Measurements from ENCODE around the gene LRRC36. TPM values are rescaled to one million over a fixed set of nuclear protein-coding genes. Genes with fewer than 3 reads are reported as not detected.

The LRRC36 gene
- total and polyA plus RNA-seq, 4 donors: 2.1 to 103 (median 16.6) TPM

GRCh38 chr16:67294171-67294757 is 32.4 kb upstream of the LRRC36 start:
- 90 to 96% methylated on average over 4 of the region's 4 CpGs for WGBS, 2 donors
- peaks cover 0 to 8% (median 2%) of the 10 kb centered on the region in 5 donors for H3K4me1 ChIP-seq (ENCODE audit: control insufficient read depth in 5 of 5, insufficient read depth in 5 of 5, low read length in 5 of 5)
- no peak overlapping the region for H3K27ac ChIP-seq (ENCODE audit: low read depth in 1 of 2, low read length in 1 of 2)
- no peaks in the 10 kb centered on the region for H3K36me3 ChIP-seq (ENCODE audit: control insufficient read depth in 4 of 4, insufficient read depth in 4 of 4, low read length in 4 of 4)
- no peaks in the 10 kb centered on the region for H3K9me3 ChIP-seq (ENCODE audit: control insufficient read depth in 4 of 4, insufficient read depth in 3 of 4, low read length in 3 of 4)
- TF ChIP-seq CTCF (IDR thresholded peaks at IDR 0.05; ENCODE audit: control extremely low read depth, extremely low read depth): no peak
- no peak for ATAC-seq (ENCODE audit: insufficient read depth, low FRiP score)
- no peak overlapping the region for H3K9ac ChIP-seq (ENCODE audit: insufficient read depth in 1 of 2, low read length in 2 of 2)
- H3K27me3 ChIP-seq (ENCODE audit: control insufficient read depth in 3 of 3, insufficient read depth in 3 of 3, low read length in 2 of 3): no peaks in the 10 kb centered on the region
- H3K4me3 ChIP-seq: no peak overlapping the region
- no peak for DNase-seq

GRCh38 chr16:67294938-67295361 is 31.7 kb upstream of the LRRC36 start:
- no peaks in the 10 kb centered on the region for H3K9me3 ChIP-seq (ENCODE audit: control insufficient read depth in 4 of 4, insufficient read depth in 3 of 4, low read length in 3 of 4)
- TF ChIP-seq CTCF (IDR thresholded peaks at IDR 0.05; ENCODE audit: control extremely low read depth, extremely low read depth): no peak
- 67 to 78% methylated on average over 7 of the region's 7 CpGs for WGBS, 2 donors
- no peak for ATAC-seq (ENCODE audit: insufficient read depth, low FRiP score)
- H3K27ac ChIP-seq (ENCODE audit: low read depth in 1 of 2, low read length in 1 of 2): no peak overlapping the region
- H3K4me3 ChIP-seq: no peak overlapping the region
- peak in 2 of 3 donors; percentile 30 to 35 for DNase-seq
- H3K27me3 ChIP-seq (ENCODE audit: control insufficient read depth in 3 of 3, insufficient read depth in 3 of 3, low read length in 2 of 3): no peaks in the 10 kb centered on the region
- H3K36me3 ChIP-seq (ENCODE audit: control insufficient read depth in 4 of 4, insufficient read depth in 4 of 4, low read length in 4 of 4): no peaks in the 10 kb centered on the region
- H3K9ac ChIP-seq (ENCODE audit: insufficient read depth in 1 of 2, low read length in 2 of 2): no peak overlapping the region
- peaks cover 0 to 8% (median 2%) of the 10 kb centered on the region in 5 donors for H3K4me1 ChIP-seq (ENCODE audit: control insufficient read depth in 5 of 5, insufficient read depth in 5 of 5, low read length in 5 of 5)

- no peak for TF ChIP-seq CTCF (IDR thresholded peaks at IDR 0.05; ENCODE audit: control extremely low read depth, extremely low read depth)
- Histone ChIP-seq H3K27me3 (ENCODE audit: control insufficient read depth in 3 of 3, insufficient read depth in 3 of 3, low read length in 2 of 3) (no peaks in the 10 kb centered on the region), H3K4me1 (ENCODE audit: control insufficient read depth in 5 of 5, insufficient read depth in 5 of 5, low read length in 5 of 5) (peaks cover 0 to 10% (median 2%) of the 10 kb centered on the region in 5 donors), H3K36me3 (ENCODE audit: control insufficient read depth in 4 of 4, insufficient read depth in 4 of 4, low read length in 4 of 4) (no peaks in the 10 kb centered on the region), H3K9ac (ENCODE audit: insufficient read depth in 1 of 2, low read length in 2 of 2) (no peak overlapping the region), H3K4me3 (no peak overlapping the region), H3K9me3 (ENCODE audit: control insufficient read depth in 4 of 4, insufficient read depth in 3 of 4, low read length in 3 of 4) (no peaks in the 10 kb centered on the region), H3K27ac (ENCODE audit: low read depth in 1 of 2, low read length in 1 of 2) (no peak overlapping the region)
- no peak for ATAC-seq (ENCODE audit: insufficient read depth, low FRiP score)
- DNase-seq: no peak
- WGBS, 2 donors: 58 to 71% methylated on average over 3 of the region's 3 CpGs
Observed at GRCh38 chr16:67296420-67296819, 30.2 kb upstream of the LRRC36 start.

DNA sequence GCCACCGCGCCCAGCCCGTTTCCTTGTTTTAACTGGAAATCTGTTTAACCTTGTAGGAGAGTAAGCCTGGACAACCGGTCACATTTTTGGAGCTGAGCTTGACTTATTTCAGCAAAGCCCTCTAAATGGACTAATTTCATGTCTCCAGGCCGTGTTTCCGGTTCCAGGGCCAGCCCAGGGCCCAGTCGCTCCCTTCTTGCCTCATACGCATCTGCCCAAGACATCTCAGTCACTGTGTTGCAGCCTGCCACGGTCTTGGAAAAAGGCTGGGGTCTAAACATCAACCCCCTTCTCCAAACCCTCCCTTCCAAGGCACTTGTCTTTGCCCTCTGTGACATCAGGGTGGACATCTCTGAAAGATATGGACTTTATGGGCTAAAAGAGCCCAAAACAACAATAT is 28.3 kb upstream of the LRRC36 start:
- no peak overlapping the region for H3K27ac ChIP-seq (ENCODE audit: low read depth in 1 of 2, low read length in 1 of 2)
- no peak for TF ChIP-seq CTCF (IDR thresholded peaks at IDR 0.05; ENCODE audit: control extremely low read depth, extremely low read depth)
- no peaks in the 10 kb centered on the region for H3K27me3 ChIP-seq (ENCODE audit: control insufficient read depth in 3 of 3, insufficient read depth in 3 of 3, low read length in 2 of 3)
- no peaks in the 10 kb centered on the region for H3K36me3 ChIP-seq (ENCODE audit: control insufficient read depth in 4 of 4, insufficient read depth in 4 of 4, low read length in 4 of 4)
- ATAC-seq (ENCODE audit: insufficient read depth, low FRiP score): no peak
- H3K9me3 ChIP-seq (ENCODE audit: control insufficient read depth in 4 of 4, insufficient read depth in 3 of 4, low read length in 3 of 4): no peaks in the 10 kb centered on the region
- DNase-seq: no peak
- no peak overlapping the region for H3K4me3 ChIP-seq
- 96 to 98% methylated on average over 9 of the region's 9 CpGs for WGBS, 2 donors
- H3K4me1 ChIP-seq (ENCODE audit: control insufficient read depth in 5 of 5, insufficient read depth in 5 of 5, low read length in 5 of 5): peaks cover 0 to 13% (median 3%) of the 10 kb centered on the region in 5 donors
- no peak overlapping the region for H3K9ac ChIP-seq (ENCODE audit: insufficient read depth in 1 of 2, low read length in 2 of 2)
